Measurements from ENCODE around the gene PPIC.

DNA sequence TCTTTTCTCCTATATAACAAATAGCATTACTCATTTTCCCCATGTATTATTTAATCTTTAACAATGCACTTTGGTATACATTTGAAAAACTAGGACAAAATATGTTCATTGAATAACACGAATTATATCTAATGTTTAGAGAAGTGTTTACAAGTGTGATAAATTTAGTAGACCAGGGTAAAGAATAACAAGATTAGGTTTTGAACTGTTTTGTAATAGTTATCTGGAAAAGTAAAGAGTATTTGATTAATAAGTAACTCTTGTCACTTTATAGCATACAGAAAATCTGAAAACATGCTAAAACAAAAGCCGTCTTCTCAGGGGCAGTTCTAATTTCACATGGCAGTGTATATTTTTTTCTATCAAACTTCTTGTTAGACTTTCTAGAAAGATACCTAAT lies 58.5 kb downstream of the PPIC start:
- TF ChIP-seq POLR2A (IDR thresholded peaks at IDR 0.05): no peak
- TF ChIP-seq, protein P1, sequence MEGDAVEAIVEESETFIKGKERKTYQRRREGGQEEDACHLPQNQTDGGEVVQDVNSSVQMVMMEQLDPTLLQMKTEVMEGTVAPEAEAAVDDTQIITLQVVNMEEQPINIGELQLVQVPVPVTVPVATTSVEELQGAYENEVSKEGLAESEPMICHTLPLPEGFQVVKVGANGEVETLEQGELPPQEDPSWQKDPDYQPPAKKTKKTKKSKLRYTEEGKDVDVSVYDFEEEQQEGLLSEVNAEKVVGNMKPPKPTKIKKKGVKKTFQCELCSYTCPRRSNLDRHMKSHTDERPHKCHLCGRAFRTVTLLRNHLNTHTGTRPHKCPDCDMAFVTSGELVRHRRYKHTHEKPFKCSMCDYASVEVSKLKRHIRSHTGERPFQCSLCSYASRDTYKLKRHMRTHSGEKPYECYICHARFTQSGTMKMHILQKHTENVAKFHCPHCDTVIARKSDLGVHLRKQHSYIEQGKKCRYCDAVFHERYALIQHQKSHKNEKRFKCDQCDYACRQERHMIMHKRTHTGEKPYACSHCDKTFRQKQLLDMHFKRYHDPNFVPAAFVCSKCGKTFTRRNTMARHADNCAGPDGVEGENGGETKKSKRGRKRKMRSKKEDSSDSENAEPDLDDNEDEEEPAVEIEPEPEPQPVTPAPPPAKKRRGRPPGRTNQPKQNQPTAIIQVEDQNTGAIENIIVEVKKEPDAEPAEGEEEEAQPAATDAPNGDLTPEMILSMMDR (IDR thresholded peaks at IDR 0.05): no peak
- TF ChIP-seq EP300 (IDR thresholded peaks at IDR 0.05): no peak
